ENCODE measurements around the gene SETX.
"Not testable (repeated sequence)": the region's sequence is repeated elsewhere in the genome, so short reads cannot be mapped to it uniquely, and the experiment has no call there.

Gene SETX, protein sequence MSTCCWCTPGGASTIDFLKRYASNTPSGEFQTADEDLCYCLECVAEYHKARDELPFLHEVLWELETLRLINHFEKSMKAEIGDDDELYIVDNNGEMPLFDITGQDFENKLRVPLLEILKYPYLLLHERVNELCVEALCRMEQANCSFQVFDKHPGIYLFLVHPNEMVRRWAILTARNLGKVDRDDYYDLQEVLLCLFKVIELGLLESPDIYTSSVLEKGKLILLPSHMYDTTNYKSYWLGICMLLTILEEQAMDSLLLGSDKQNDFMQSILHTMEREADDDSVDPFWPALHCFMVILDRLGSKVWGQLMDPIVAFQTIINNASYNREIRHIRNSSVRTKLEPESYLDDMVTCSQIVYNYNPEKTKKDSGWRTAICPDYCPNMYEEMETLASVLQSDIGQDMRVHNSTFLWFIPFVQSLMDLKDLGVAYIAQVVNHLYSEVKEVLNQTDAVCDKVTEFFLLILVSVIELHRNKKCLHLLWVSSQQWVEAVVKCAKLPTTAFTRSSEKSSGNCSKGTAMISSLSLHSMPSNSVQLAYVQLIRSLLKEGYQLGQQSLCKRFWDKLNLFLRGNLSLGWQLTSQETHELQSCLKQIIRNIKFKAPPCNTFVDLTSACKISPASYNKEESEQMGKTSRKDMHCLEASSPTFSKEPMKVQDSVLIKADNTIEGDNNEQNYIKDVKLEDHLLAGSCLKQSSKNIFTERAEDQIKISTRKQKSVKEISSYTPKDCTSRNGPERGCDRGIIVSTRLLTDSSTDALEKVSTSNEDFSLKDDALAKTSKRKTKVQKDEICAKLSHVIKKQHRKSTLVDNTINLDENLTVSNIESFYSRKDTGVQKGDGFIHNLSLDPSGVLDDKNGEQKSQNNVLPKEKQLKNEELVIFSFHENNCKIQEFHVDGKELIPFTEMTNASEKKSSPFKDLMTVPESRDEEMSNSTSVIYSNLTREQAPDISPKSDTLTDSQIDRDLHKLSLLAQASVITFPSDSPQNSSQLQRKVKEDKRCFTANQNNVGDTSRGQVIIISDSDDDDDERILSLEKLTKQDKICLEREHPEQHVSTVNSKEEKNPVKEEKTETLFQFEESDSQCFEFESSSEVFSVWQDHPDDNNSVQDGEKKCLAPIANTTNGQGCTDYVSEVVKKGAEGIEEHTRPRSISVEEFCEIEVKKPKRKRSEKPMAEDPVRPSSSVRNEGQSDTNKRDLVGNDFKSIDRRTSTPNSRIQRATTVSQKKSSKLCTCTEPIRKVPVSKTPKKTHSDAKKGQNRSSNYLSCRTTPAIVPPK (N-terminal part only)

DNA sequence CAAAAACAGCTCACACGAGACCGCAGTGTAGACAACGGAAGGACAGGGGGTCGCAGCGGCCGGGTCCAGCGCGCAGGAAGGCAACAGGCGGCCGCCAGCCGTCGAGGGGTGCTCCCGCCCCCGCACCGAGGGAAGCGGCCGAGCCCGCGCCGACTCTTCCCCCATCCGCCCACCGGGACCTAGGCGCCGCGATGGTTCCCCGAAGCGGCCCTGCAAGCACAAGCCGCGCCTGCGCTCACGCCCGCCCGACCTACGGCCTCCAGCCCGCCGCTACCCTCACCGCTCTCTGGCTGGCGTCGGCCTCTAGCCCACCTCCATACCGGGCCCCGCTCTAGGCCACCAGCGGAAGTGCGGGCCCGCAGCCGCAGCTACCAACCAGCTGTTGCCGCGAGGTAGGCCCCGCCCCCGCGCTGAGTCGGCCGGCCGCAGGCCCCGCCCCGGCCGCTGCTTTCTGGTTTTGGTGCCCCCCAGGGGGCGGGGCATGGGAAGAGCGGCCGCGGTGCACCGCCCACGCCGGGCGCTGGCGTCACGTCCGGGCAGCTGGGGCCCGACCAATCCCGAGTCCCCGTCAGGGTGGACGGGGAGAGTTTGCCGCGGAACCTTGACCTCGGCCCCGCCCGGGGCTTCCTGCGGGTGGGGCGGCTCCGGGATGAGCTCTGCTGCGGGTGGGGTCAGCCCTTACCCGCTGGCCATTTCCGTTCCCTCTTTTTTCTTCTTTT is at the start of gene SETX:
Gene SETX (minus strand): TSS at position 350 of the 719 bp plus-strand sequence. CDS start 5,558 bp downstream, outside the sequence.
- DNase-seq (ENCODE audit: low spot score), result peak; percentile 100

- DNase-seq (ENCODE audit: low spot score), result no peak
These were observed 49.6 kb upstream of the SETX start for GRCh38 chr9:132404228-132404881.

DNA sequence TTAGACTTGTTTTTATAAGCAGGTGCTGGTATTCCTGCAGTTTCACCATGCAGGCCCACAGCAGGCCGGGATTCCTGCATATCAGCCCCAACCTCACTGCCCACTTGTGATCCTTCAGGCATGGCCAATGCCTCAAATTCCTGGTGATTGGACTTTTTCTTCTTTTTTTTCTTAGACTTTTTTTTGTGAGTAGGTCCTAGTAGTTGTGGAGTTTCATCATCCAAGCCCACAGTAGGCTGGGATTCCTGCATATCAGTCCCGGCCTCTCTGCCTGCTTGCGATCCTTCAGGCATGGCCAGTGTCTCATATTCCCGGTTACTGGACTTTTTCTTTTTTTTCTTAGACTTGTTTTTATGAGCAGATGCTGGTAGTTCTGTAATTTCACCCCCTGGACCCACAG is 47.0 kb upstream of the SETX start:
- no peak for DNase-seq (ENCODE audit: low spot score)

DNA sequence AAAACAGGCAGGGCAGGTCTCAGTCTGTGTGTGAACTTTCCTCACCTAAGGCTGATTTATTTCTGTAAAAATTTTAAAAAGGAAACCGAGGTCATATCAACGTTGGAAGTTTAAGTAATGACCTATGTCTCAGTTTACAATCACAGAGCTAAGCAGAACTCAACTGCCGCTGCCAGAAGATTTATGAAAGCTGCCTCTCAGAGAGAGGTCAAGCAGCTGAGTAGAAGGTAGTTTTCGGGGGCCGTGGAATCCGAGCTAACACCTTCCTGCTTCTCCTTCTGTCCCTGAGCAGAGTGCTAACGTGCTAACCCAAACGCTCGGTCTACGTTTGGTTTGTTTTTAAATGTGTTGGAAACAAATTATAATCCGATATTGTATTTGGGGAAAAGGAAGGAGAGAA is 40.8 kb upstream of the SETX start:
- DNase-seq (ENCODE audit: low spot score), result no peak

GRCh38 chr9:132391449-132391848 is 36.7 kb upstream of the SETX start:
- DNase-seq (ENCODE audit: low spot score), result no peak

DNA sequence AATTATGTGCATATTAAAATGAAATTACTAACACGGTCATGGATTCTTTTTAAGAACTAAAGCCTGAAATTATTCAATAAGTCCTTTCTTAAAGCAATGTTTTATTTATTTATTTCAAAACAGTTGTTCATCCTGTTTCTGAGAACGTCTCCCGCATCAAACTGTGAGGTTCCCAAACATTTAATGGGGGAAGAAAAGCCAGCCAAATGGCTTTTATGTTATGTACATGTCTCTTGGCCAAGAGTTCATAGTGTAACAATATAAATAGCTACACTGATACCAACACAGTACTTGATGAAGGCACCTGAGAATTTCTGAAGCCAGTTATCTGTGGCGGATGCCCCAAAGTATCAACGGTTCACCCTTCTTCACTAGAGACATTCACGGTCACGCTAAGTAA is 36.2 kb upstream of the SETX start:
- DNase-seq (ENCODE audit: low spot score), result no peak

DNA sequence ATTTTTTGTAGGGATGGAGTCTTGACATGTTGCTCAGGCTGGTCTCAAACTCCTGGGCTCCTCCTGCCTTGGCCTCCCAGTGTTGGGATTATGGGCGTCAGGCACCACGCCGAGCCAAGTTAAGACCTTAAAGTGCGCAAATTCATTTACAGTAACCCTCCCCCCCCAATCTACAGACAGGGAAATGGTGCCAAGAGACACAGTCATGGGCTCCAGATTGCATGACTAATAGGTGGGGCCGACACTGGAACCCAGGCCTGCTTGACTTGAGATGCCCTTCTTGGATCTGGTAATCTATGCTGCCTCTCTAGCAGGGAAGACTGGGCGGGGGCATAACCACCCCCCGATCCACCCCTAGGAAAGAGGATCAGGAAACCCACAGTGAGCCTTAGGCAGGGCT is 32.3 kb upstream of the SETX start:
- DNase-seq (ENCODE audit: low spot score), result no peak

GRCh38 chr9:132384376-132384775 is 29.6 kb upstream of the SETX start:
- DNase-seq (ENCODE audit: low spot score), result no peak

DNA sequence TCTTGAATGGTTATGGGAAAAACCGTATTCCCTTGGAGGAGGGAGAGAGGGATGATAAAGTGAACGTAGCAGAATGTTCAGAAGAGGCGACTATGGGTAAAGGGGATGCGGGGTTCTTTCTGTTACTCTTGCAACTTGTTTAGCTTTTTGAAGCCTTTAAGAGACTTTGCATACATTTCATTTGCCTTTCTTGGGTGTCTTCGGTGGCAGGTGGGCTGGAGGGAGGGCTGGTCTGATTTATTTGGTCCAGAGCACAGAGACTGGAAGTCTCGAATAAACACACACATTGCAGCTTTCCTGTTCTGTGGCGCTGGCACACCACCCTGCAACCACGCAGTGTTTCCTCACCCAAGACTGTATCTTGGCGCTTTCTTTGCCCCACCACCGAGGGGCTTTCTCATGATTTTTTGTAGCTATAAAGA is 28.7 kb upstream of the SETX start:
- DNase-seq (ENCODE audit: low spot score), result no peak

- DNase-seq (ENCODE audit: low spot score), result no peak
These were observed 27.3 kb upstream of the SETX start for GRCh38 chr9:132381966-132382541.

DNA sequence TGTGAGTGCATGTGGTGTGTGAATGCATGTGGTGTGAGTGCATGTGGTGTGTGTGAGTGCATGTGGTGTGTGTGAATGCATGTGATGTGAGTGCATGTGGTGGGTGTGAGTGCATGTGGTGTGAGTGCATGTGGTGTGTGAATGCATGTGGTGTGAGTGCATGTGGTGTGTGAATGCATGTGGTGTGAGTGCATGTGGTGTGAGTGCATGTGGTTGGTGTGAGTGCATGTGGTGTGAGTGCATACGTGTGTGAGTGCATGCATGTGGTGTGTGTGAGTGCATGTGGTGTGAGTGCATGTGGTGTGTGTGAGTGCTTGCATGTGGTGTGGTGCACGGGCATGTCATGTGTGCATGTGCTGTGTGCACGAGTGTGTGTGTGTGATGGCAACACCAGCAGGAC is 23.6 kb upstream of the SETX start:
- DNase-seq (ENCODE audit: low spot score), result not testable (repeated sequence)

DNA sequence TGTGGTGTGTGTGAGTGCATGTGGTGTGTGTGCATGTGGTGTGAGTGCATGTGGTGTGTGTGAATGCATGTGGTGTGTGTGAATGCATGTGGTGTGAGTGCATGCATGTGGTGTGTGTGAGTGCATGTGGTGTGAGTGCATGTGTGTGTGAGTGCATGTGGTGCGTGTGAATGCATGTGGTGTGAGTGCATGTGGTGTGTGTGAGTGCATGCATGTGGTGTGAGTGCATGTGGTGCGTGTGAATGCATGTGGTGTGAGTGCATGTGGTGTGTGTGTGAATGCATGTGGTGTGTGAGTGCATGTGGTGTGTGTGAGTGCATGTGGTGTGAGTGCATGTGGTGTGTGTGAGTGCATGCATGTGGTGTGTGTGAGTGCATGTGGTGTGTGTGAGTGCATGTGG is 23.0 kb upstream of the SETX start:
- not testable (repeated sequence) for DNase-seq (ENCODE audit: low spot score)

GRCh38 chr9:132372177-132373095 is 17.6 kb upstream of the SETX start:
- DNase-seq (ENCODE audit: low spot score), result no peak

DNA sequence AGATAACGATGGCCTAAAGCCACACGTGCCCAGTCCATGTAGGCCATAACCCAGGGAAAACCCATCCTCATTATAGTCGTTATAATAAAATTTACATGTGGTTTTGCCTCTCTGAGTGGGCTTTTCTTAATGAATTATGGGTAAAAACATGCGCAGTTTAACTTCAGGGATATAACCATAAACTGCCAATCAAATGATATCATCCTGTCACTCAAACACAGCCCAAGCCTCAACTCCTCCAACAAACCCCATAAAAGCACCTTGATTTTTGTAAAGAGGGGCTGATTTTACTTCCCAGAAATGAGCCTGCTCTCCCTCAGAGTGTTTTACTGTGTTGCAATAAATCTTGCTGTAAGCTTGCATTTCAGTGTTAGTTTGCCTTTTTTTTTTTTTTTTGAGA is 15.8 kb upstream of the SETX start:
- DNase-seq (ENCODE audit: low spot score), result no peak

DNA sequence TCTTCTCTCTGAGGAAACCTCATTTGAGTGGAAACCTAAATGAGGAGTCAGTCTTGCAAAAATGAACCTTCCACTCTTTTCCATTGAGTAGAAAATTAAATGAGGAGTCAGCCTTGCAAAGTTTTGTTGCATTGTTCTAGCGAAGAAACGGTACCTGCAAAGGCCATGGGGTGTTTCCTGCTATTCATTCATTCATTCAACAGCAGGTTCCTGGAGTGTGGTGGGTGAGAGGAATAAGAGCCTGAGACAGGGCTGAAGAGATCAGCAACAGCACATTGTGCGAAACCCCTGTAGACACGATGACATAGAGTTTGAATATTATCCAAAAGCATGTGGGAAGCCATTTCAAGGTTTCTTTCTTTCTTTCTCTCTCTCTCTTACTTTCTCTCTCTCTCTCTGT is 14.6 kb upstream of the SETX start:
- no peak for DNase-seq (ENCODE audit: low spot score)

- DNase-seq (ENCODE audit: low spot score), result no peak
These were observed 13.0 kb upstream of the SETX start for GRCh38 chr9:132367613-132368313.

DNA sequence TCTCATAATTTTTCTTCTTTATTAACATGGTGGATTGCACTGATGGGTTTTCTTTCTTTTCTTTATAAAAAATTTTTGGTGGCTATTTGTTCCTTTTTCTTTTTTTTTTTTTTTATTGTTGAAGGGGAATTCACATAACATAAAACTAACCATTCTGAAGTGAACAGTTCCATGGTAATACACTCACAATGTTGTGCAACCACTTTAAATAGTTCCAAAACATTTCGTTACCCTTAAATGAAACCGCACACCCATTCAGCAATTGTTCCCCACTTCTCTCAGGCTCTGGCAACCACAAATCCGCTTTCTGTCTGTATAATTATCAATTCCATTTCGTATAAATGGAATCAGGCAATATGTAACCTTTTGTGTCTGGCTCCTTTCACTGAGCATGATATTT is 11.7 kb upstream of the SETX start:
- no peak for DNase-seq (ENCODE audit: low spot score)

DNA sequence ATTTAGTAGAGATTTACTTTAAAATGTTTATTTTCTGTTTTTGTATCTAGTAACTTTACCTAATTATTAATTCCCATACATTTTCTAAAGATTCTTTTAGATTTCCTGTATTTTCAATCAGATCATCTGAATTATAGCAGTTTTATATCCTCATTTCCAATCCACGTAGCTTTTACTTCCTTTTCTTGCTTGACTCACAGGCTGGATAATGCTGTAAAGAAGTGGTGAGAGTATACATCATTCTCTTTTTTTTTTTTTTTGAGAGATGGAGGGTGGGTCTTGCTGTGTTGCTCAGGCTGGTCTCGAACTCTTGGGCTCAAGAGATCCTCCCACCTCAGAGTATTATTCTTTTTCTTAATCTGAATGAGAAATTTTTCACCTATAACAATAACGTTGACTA is 11.2 kb upstream of the SETX start:
- DNase-seq (ENCODE audit: low spot score), result no peak

- DNase-seq (ENCODE audit: low spot score), result no peak
These were observed 9.3 kb upstream of the SETX start for GRCh38 chr9:132364068-132364467.

Measured in GM03348 (cell line).